ENCODE measurements around the gene SIPA1L3. TPM values are rescaled to one million over a fixed set of nuclear protein-coding genes. Genes with fewer than 3 reads are reported as not detected.

SIPA1L3 gene
- polyA plus RNA-seq, 1 donor from 2014 or later = 2.8 TPM

GRCh38 chr19:38158730-38159129 lies 251.7 kb downstream of the SIPA1L3 start:
- Histone ChIP-seq H2AFZ (ENCODE audit: low read depth, low read length) (no peak overlapping the region), H3K9ac (ENCODE audit: low read length) (no peak overlapping the region), H3K27me3 (ENCODE audit: insufficient read depth, low read depth, low read length) (no peaks in the 10 kb centered on the region), H3K9me2 (ENCODE audit: insufficient read depth, low read length) (no peaks in the 10 kb centered on the region), H3K9me3 (ENCODE audit: low read length) (peaks cover 4% of the 10 kb centered on the region), H4K20me1 (ENCODE audit: insufficient read depth) (no peaks in the 10 kb centered on the region), H3F3A (ENCODE audit: insufficient read depth, low read length, poor library complexity, severe bottlenecking) (no peaks in the 10 kb centered on the region), H3K4me3 (ENCODE audit: low read length) (no peak overlapping the region), H3K4me2 (ENCODE audit: low read length) (no peak overlapping the region), H3K27ac (ENCODE audit: low read length) (no peak overlapping the region), H3K79me2 (replicated peaks; ENCODE audit: insufficient read depth, low read length) (no peaks in the 10 kb centered on the region), H3K36me3 (ENCODE audit: insufficient read depth, low read length) (no peaks in the 10 kb centered on the region)
- no peak for TF ChIP-seq EP300 (conservative IDR thresholded peaks at IDR 0.05; ENCODE audit: poor library complexity, severe bottlenecking)
- no peak for TF ChIP-seq RAD21 (conservative IDR thresholded peaks at IDR 0.05)
- TF ChIP-seq MXI1 (conservative IDR thresholded peaks at IDR 0.05; ENCODE audit: poor library complexity, severe bottlenecking) = no peak
- TF ChIP-seq SMC3 (conservative IDR thresholded peaks at IDR 0.05; ENCODE audit: poor library complexity) = no peak
- no peak for TF ChIP-seq POLR2AphosphoS5 (IDR thresholded peaks at IDR 0.05)
- no peak for TF ChIP-seq EZH2 (IDR thresholded peaks at IDR 0.05; ENCODE audit: borderline replicate concordance, insufficient read depth, low read length, poor library complexity, severe bottlenecking)
- TF ChIP-seq TAF1 (IDR thresholded peaks at IDR 0.05; ENCODE audit: low read depth) = no peak
- no peak for TF ChIP-seq REST (IDR thresholded peaks at IDR 0.05; ENCODE audit: borderline replicate concordance)
- no peak for TF ChIP-seq CTCF (IDR thresholded peaks at IDR 0.05; ENCODE audit: poor library complexity, severe bottlenecking)

- Histone ChIP-seq H3K9me2 (ENCODE audit: insufficient read depth, low read length) (no peaks in the 10 kb centered on the region), H3K27ac (ENCODE audit: low read length) (no peak overlapping the region), H3K9ac (ENCODE audit: low read length) (no peak overlapping the region), H3K4me3 (ENCODE audit: low read length) (no peak overlapping the region), H3K79me2 (replicated peaks; ENCODE audit: insufficient read depth, low read length) (no peaks in the 10 kb centered on the region), H3K27me3 (ENCODE audit: insufficient read depth, low read depth, low read length) (no peaks in the 10 kb centered on the region), H3K36me3 (ENCODE audit: insufficient read depth, low read length) (no peaks in the 10 kb centered on the region), H4K20me1 (ENCODE audit: insufficient read depth) (no peaks in the 10 kb centered on the region), H3K4me2 (ENCODE audit: low read length) (no peak overlapping the region), H3F3A (ENCODE audit: insufficient read depth, low read length, poor library complexity, severe bottlenecking) (no peaks in the 10 kb centered on the region), H3K9me3 (ENCODE audit: low read length) (peaks cover 4% of the 10 kb centered on the region), H2AFZ (ENCODE audit: low read depth, low read length) (no peak overlapping the region)
- TF ChIP-seq POLR2AphosphoS5 (IDR thresholded peaks at IDR 0.05) (no peak), CTCF (IDR thresholded peaks at IDR 0.05; ENCODE audit: poor library complexity, severe bottlenecking) (no peak), EZH2 (IDR thresholded peaks at IDR 0.05; ENCODE audit: borderline replicate concordance, insufficient read depth, low read length, poor library complexity, severe bottlenecking) (no peak), MXI1 (conservative IDR thresholded peaks at IDR 0.05; ENCODE audit: poor library complexity, severe bottlenecking) (no peak), EP300 (conservative IDR thresholded peaks at IDR 0.05; ENCODE audit: poor library complexity, severe bottlenecking) (no peak), REST (IDR thresholded peaks at IDR 0.05; ENCODE audit: borderline replicate concordance) (no peak)
Observed at GRCh38 chr19:38162094-38162493, 255.1 kb downstream of the SIPA1L3 start.

Data from neural cell (in vitro differentiated cells).